H9 (cell line): ENCODE measurements around the gene TICRR. TPM values are rescaled to one million over a fixed set of nuclear protein-coding genes. Genes with fewer than 3 reads are reported as not detected.

ENCODE experiments used
- DNase-seq: peaks from one replicate; pipeline ENCODE4 v3.0.0-alpha.2; 2017
- H2AFZ ChIP-seq: one replicate; pipeline ENCODE4 v1.6.1; 2013; ENCODE audit warnings: mild to moderate bottlenecking, low read length, control low read depth, moderate library complexity
- H2AK5ac ChIP-seq: 2 replicates; pipeline ENCODE4 v1.6.1; 2013; ENCODE audit warnings: low read length, control low read depth, mixed read lengths; ENCODE audit not compliant: insufficient read length
- H2BK120ac ChIP-seq: one replicate; pipeline ENCODE4 v1.6.1; 2013; ENCODE audit warnings: low read depth, mild to moderate bottlenecking, low read length, control low read depth, inconsistent platforms; ENCODE audit not compliant: poor library complexity, severe bottlenecking
- H2BK12ac ChIP-seq: 2 replicates; pipeline ENCODE4 v1.6.1; 2013; ENCODE audit warnings: low read length, control low read depth, mixed read lengths, low read depth; ENCODE audit not compliant: insufficient read length
- H2BK15ac ChIP-seq: 2 replicates; pipeline ENCODE4 v1.6.1; 2013; ENCODE audit warnings: low read depth, low read length, control low read depth
- H2BK20ac ChIP-seq: one replicate; pipeline ENCODE4 v1.6.1; 2013; ENCODE audit warnings: low read depth, mild to moderate bottlenecking, low read length, control low read depth, inconsistent platforms; ENCODE audit not compliant: poor library complexity, severe bottlenecking
- H2BK5ac ChIP-seq: 2 replicates; pipeline ENCODE4 v1.6.1; 2013; ENCODE audit warnings: low read length, control low read depth, mixed read lengths; ENCODE audit not compliant: insufficient read length
- H3K14ac ChIP-seq: 2 replicates; pipeline ENCODE4 v1.6.1; 2013; ENCODE audit warnings: low read length, control low read depth; ENCODE audit not compliant: insufficient read depth
- H3K18ac ChIP-seq: 2 replicates; pipeline ENCODE4 v1.6.1; 2013; ENCODE audit warnings: low read depth, mild to moderate bottlenecking, mixed read lengths, low read length, control low read depth; ENCODE audit not compliant: insufficient read length
- H3K23ac ChIP-seq: 2 replicates; pipeline ENCODE4 v1.6.1; 2013; ENCODE audit warnings: low read length, control low read depth, mixed read lengths, low read depth; ENCODE audit not compliant: insufficient read length
- H3K23me2 ChIP-seq: 2 replicates; pipeline ENCODE4 v1.6.1; 2013; ENCODE audit warnings: low read depth, mild to moderate bottlenecking, mixed read lengths, low read length, control low read depth; ENCODE audit not compliant: insufficient read length, poor library complexity, severe bottlenecking
- H3K27ac ChIP-seq: 2 replicates; pipeline ENCODE4 v1.5.1; 2013; ENCODE audit warnings: low read length, control low read depth, mixed read lengths, low read depth; ENCODE audit not compliant: insufficient read length
- H3K27me3 ChIP-seq: 2 replicates; pipeline ENCODE4 v1.6.1; 2013; ENCODE audit warnings: low read length, control low read depth, inconsistent platforms; ENCODE audit not compliant: insufficient read depth
- H3K4ac ChIP-seq: 2 replicates; pipeline ENCODE4 v1.6.1; 2013; ENCODE audit warnings: low read depth, mild to moderate bottlenecking, control low read depth, inconsistent platforms, low read length, moderate library complexity
- H3K4me1 ChIP-seq: 2 replicates; pipeline ENCODE4 v1.6.1; 2013; ENCODE audit warnings: low read length, control low read depth, inconsistent platforms; ENCODE audit not compliant: insufficient read depth
- H3K4me2 ChIP-seq: 2 replicates; pipeline ENCODE4 v1.6.1; 2013; ENCODE audit warnings: low read length, control low read depth, mixed read lengths; ENCODE audit not compliant: insufficient read length, insufficient read depth
- H3K56ac ChIP-seq: 2 replicates; pipeline ENCODE4 v1.6.1; 2013; ENCODE audit warnings: low read depth, mild to moderate bottlenecking, mixed read lengths, low read length, control low read depth; ENCODE audit not compliant: insufficient read length
- H3K79me1 ChIP-seq: 2 replicates; pipeline ENCODE4 v1.6.1; 2013; ENCODE audit warnings: low read depth, mild to moderate bottlenecking, moderate library complexity, low read length, control low read depth, inconsistent platforms; ENCODE audit not compliant: insufficient read depth, poor library complexity, severe bottlenecking
- H3K79me2 ChIP-seq: 2 replicates; pipeline ENCODE4 v1.6.1; 2013; ENCODE audit warnings: low read length, control low read depth, inconsistent platforms; ENCODE audit not compliant: insufficient read depth
- H3K9ac ChIP-seq: 2 replicates; pipeline ENCODE4 v1.6.1; 2013; ENCODE audit warnings: low read length, control low read depth, mixed read lengths; ENCODE audit not compliant: insufficient read length; ENCODE audit errors: extremely low read depth
- H3K9me3 ChIP-seq: one replicate; pipeline ENCODE4 v1.6.1; 2013; ENCODE audit warnings: low read depth, low read length, inconsistent platforms; ENCODE audit not compliant: control insufficient read depth
- H3T11ph ChIP-seq: one replicate; pipeline ENCODE4 v1.6.1; 2013; ENCODE audit warnings: mild to moderate bottlenecking, low read length, control low read depth, inconsistent platforms
- H4K20me1 ChIP-seq: one replicate; pipeline ENCODE4 v1.6.1; 2013; ENCODE audit not compliant: control insufficient read depth, insufficient read length, insufficient read depth
- H4K5ac ChIP-seq: 2 replicates; pipeline ENCODE4 v1.6.1; 2013; ENCODE audit warnings: low read depth, mild to moderate bottlenecking, mixed read lengths, low read length, control low read depth; ENCODE audit not compliant: insufficient read length
- H4K8ac ChIP-seq: replicated peaks from 2 replicates; pipeline ENCODE4 v1.6.1; 2013; ENCODE audit warnings: low read length, control low read depth, mixed read lengths, low read depth; ENCODE audit not compliant: insufficient read length
- H4K91ac ChIP-seq: 2 replicates; pipeline ENCODE4 v1.6.1; 2013; ENCODE audit warnings: low read depth, mild to moderate bottlenecking, moderate library complexity, mixed read lengths, low read length, control low read depth; ENCODE audit not compliant: insufficient read length
- H3K27ac Mint-ChIP-seq, 3 experiments: 2 replicates in 2 of 3; 3 replicates in 1 of 3; pipeline ENCODE4 v1.8.0; 2020 to 2021; ENCODE audit warnings: mixed read lengths in 3 of 3, mild to moderate bottlenecking in 1 of 3, moderate library complexity in 1 of 3
- H3K27me3 Mint-ChIP-seq: 2 replicates; pipeline ENCODE4 v1.8.0; 2021; ENCODE audit warnings: low read depth, mild to moderate bottlenecking, moderate library complexity, mixed read lengths
- H3K36me3 Mint-ChIP-seq, 3 experiments: 2 replicates in 2 of 3; 3 replicates in 1 of 3; pipeline ENCODE4 v1.8.0; 2020 to 2021; ENCODE audit warnings: low read depth in 3 of 3, mixed read lengths in 3 of 3; ENCODE audit not compliant: insufficient read depth in 1 of 3
- H3K4me1 Mint-ChIP-seq, 2 experiments: 2 replicates each; pipeline ENCODE4 v1.8.0; 2020; ENCODE audit warnings: mixed read lengths in 2 of 2
- H3K4me3 Mint-ChIP-seq, 2 experiments: 2 replicates in 1 of 2; 3 replicates in 1 of 2; pipeline ENCODE4 v1.8.0; 2020 to 2021; ENCODE audit warnings: mild to moderate bottlenecking in 2 of 2, mixed read lengths in 2 of 2, moderate library complexity in 1 of 2
- H3K9me3 Mint-ChIP-seq, 2 experiments: 2 replicates in 1 of 2; 3 replicates in 1 of 2; pipeline ENCODE4 v1.8.0; 2020; ENCODE audit warnings: mild to moderate bottlenecking in 2 of 2, mixed read lengths in 2 of 2, moderate library complexity in 1 of 2
- WGBS: extraction: QIAGEN DNeasy Blood & Tissue Kit; methylation state at CpG from one replicate; pipeline ENCODE4 v1.1.7; 2013; ENCODE audit warnings: missing lambda C conversion rate, low lambda C conversion rate, mixed read lengths; ENCODE audit not compliant: insufficient read length; ENCODE audit errors: extremely low coverage; 5-methylcytosine and 5-hydroxymethylcytosine counted together
- total RNA-seq: library from RNA; stranded (reverse); gene quantifications from 2 replicates; pipeline ENCODE4 v1.2.1, GENCODE V29; 2021
- TF ChIP-seq, protein P1 (sequence below): fragments of 200-600 bp; sonication (generic); conservative IDR thresholded peaks from 3 replicates; pipeline ENCODE4 v1.8.0; 2021; ENCODE audit warnings: antibody characterized with exemption, mild to moderate bottlenecking

TICRR gene
- total RNA-seq, 1 experiment from 2014 or later, result 26.0 TPM

DNA sequence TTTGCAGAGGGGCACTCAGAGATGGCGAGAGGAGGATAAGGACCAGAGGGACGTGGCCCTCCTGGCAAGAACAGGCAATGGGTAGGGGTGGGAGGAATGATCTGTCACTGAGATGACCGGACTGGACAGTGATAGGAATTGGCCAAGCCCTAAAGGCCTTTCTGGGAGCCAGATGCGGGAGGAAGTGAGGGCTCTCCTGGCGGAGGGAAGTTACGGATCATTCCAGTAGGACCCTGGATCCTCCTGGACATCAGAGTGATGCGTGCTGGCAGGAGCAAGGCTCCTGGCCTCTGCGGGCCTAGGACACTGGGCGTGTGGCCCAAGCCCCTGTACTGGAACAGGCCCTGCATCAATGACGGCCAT, 56.6 kb downstream of the TICRR start:
- peaks cover 26 to 39% of the 10 kb centered on the region in 2 experiments for H3K9me3 Mint-ChIP-seq
- Histone ChIP-seq H3K18ac (no peak overlapping the region), H3K9me3 (no peaks in the 10 kb centered on the region), H2AK5ac (no peak overlapping the region), H3K4me2 (no peak overlapping the region), H2BK20ac (no peak overlapping the region), H4K5ac (no peak overlapping the region), H3K27ac (no peak overlapping the region), H3K79me1 (no peaks in the 10 kb centered on the region), H3K9ac (no peak overlapping the region), H3K23me2 (no peaks in the 10 kb centered on the region), H2BK5ac (no peak overlapping the region), H3K56ac (no peak overlapping the region), H4K91ac (no peak overlapping the region), H3K23ac (no peak overlapping the region), H2BK12ac (no peak overlapping the region), H4K20me1 (no peaks in the 10 kb centered on the region), H3K27me3 (no peaks in the 10 kb centered on the region), H3K79me2 (no peaks in the 10 kb centered on the region), H3K14ac (no peak overlapping the region), H2BK15ac (no peak overlapping the region), H2BK120ac (no peak overlapping the region), H2AFZ (no peak overlapping the region), H3T11ph (no peak overlapping the region), H3K4ac (no peak overlapping the region), H3K4me1 (no peaks in the 10 kb centered on the region), H4K8ac (no peak overlapping the region)
- DNase-seq, result no peak
- peak overlapping the region in 1 of 3 experiments; percentile 18; a peak in 1 of 7 replicates for H3K27ac Mint-ChIP-seq
- no peak overlapping the region for H3K4me3 Mint-ChIP-seq
- WGBS, result no CpG with 5 or more reads among the region's 10 CpGs
- peaks cover 0 to 4% of the 10 kb centered on the region in 2 experiments; a peak in 1 of 4 replicates for H3K4me1 Mint-ChIP-seq
- peaks cover 5% of the 10 kb centered on the region for H3K27me3 Mint-ChIP-seq
- peaks cover 67 to 86% (median 81%) of the 10 kb centered on the region in 3 experiments for H3K36me3 Mint-ChIP-seq
- TF ChIP-seq, protein P1, sequence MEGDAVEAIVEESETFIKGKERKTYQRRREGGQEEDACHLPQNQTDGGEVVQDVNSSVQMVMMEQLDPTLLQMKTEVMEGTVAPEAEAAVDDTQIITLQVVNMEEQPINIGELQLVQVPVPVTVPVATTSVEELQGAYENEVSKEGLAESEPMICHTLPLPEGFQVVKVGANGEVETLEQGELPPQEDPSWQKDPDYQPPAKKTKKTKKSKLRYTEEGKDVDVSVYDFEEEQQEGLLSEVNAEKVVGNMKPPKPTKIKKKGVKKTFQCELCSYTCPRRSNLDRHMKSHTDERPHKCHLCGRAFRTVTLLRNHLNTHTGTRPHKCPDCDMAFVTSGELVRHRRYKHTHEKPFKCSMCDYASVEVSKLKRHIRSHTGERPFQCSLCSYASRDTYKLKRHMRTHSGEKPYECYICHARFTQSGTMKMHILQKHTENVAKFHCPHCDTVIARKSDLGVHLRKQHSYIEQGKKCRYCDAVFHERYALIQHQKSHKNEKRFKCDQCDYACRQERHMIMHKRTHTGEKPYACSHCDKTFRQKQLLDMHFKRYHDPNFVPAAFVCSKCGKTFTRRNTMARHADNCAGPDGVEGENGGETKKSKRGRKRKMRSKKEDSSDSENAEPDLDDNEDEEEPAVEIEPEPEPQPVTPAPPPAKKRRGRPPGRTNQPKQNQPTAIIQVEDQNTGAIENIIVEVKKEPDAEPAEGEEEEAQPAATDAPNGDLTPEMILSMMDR, result no peak
